NCI-H446 (cell line): Measurements from ENCODE around the gene NEK5.

Experiments
- DNase-seq, 2 experiments: peaks; one replicate each; lab custom pipeline; 2025; lab: John Stamatoyannopoulos, UW

The NEK5 gene

GRCh38 chr13:52010890-52011631 lies 117.8 kb downstream of the NEK5 start, which contains the start of gene ATP7B:
Gene ATP7B, minus strand, starts transcription at chr13:52011450. Its CDS starts 113 bp downstream, at chr13:52011337.
- DNase-seq: no peak

- DNase-seq: no peak
Observed at GRCh38 chr13:52009946-52010345, 118.9 kb downstream of the NEK5 start.

GRCh38 chr13:52006523-52007245 lies 122.2 kb downstream of the NEK5 start:
- DNase-seq: no peak

- DNase-seq: no peak
Observed at GRCh38 chr13:52005841-52006522, 122.9 kb downstream of the NEK5 start.

- DNase-seq: no peak
Observed at GRCh38 chr13:52004511-52005170, 124.2 kb downstream of the NEK5 start.

GRCh38 chr13:52003541-52003940 lies 125.3 kb downstream of the NEK5 start:
- DNase-seq: no peak

- no peak for DNase-seq
Observed at GRCh38 chr13:52002361-52002760, 126.5 kb downstream of the NEK5 start.

GRCh38 chr13:52001120-52001731 lies 127.6 kb downstream of the NEK5 start:
- peak in 1 of 2 experiments; percentile 48 for DNase-seq

- no peak for DNase-seq
Observed at GRCh38 chr13:51999921-52000320, 129.0 kb downstream of the NEK5 start.

- peak in 1 of 2 experiments; percentile 39 for DNase-seq
Observed at GRCh38 chr13:51999510-51999911, 129.4 kb downstream of the NEK5 start.

GRCh38 chr13:51998723-51999509 lies 130.0 kb downstream of the NEK5 start:
- no peak for DNase-seq

GRCh38 chr13:51997641-51998330 lies 131.1 kb downstream of the NEK5 start:
- DNase-seq: no peak

- no peak for DNase-seq
Observed at GRCh38 chr13:51997186-51997585, 131.7 kb downstream of the NEK5 start.

GRCh38 chr13:51996641-51997040 lies 132.2 kb downstream of the NEK5 start:
- no peak for DNase-seq

GRCh38 chr13:51995677-51996551 lies 133.0 kb downstream of the NEK5 start:
- DNase-seq: no peak

- DNase-seq: no peak
Observed at GRCh38 chr13:51993713-51994112, 135.2 kb downstream of the NEK5 start.

- no peak for DNase-seq
Observed at GRCh38 chr13:51988988-51989618, 139.8 kb downstream of the NEK5 start.
